Inferior parietal cortex (tissue), 1 donor: Measurements from ENCODE around the gene CAMK1G.

Experiments used
- DNase-seq: peaks from one replicate; pipeline ENCODE4 v3.0.0-alpha.2; 2016; ENCODE audit errors: extremely low spot score

The CAMK1G gene

DNA sequence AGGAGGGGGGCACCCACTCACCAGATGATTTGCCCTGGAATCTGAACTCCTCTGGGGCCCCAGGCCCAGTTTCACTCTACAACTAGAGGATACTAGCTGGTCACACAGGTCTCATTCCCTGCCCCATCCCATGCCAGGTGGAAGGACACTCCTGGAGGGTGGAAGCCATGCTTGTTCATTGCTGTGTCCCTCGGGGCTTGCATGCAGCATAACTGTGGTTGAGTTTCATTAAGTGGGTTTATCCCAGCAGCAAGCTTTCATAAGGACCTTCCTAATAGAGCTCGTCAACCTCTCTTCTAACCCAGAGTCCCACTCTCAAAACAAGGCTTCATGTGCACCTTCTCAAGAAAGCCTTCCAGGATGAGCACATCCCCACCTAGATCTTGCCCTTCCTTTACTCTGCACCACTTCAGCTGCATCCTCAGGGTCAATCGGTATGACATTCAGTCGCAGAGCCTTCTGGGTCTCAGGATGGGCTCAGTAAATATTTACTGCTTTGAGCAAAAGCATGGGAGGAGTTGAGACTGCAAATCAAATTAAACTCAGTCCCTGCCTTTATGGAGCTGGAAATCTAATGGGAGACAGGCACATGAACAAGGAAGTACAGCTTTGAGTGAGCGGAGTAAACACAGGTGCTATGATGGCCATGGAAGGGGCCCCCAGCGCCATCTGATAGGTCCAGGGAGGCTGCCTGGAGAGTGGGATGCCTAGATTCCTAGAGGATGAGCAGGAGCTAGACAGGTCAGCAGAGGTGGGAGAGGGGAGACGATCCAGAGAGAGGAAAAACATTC lies 36.4 kb downstream of the CAMK1G start:
- DNase-seq, result no peak

DNA sequence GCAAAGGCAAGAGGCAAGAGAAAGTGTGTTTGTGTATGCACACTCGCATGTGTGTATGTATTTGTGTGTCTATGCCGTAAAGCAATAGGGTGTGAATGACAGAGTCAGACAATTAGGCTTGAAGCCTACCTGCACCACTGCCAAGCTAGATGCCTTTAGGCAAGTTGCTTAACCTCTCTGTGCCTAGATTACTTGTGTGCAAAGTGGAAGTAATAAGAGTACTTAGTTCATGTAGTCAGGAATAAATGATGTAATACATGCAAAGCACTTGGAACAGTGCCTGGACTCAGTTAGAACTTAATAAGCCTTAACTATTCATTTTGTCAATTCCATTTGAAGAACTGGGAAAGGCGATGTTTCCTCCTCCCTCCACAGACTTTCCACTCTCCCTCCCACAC lies 37.0 kb downstream of the CAMK1G start:
- DNase-seq, result no peak

DNA sequence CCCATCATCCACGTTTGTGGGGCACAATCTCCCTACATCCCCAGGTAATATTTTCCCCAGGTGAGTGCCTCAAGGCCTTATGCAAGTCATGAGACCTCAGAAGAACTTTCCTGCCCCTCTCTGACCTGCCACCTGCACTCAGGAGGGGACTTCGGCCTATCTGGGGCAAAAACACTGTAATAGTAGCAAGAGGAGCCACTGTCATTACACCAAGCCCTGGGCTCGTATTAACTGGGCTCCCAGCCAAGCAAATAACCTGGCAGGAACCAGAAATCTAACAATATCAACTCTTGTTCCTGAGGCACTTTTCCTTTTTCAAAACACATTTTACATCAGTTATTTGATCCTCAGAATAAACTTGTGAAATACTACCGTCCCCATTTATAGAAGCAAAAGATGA lies 37.8 kb downstream of the CAMK1G start:
- DNase-seq, result no peak

DNA sequence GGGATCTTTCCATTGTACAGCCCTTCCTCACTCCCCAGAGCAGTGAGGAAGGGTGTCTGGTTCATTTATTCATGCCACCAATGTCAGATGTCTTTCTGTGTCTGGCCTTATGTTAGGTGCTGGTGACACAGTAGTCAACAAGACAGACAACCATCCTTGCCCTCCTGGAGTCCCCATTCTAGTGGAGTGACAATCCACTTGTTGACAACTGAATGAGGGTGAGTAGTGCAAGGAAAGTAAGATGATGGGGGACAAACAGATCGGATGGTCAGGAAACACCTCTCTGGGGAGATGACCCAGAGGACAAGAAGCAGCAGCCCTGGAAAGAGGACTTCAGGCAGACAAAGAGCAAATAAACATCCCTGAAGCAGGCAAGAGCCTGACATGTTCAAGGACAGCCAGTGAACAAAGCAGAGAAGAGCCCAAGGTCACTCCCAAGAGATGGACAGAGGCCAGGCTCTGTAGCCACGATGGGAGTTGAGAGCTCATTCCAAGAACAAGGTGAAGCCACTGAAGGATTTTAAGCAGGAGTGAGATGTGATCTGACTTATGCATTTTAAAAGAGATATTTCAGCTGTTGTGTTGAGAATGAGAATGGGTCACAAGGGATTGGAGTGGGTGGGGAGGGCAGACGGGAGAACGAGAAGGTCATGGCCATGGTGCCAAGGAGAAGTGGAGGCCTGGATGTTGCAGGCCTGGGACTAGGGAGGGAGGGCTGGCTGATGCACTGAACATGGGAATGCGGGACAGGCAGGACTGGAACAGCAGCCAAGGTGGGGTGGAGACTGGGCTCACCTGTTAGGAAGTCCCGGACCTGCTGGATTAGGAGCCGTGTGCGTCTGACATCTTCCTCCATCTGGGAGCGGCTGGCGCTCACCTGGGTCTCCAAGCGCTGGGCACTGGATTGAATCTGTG lies 38.5 kb downstream of the CAMK1G start:
- DNase-seq, result no peak

DNA sequence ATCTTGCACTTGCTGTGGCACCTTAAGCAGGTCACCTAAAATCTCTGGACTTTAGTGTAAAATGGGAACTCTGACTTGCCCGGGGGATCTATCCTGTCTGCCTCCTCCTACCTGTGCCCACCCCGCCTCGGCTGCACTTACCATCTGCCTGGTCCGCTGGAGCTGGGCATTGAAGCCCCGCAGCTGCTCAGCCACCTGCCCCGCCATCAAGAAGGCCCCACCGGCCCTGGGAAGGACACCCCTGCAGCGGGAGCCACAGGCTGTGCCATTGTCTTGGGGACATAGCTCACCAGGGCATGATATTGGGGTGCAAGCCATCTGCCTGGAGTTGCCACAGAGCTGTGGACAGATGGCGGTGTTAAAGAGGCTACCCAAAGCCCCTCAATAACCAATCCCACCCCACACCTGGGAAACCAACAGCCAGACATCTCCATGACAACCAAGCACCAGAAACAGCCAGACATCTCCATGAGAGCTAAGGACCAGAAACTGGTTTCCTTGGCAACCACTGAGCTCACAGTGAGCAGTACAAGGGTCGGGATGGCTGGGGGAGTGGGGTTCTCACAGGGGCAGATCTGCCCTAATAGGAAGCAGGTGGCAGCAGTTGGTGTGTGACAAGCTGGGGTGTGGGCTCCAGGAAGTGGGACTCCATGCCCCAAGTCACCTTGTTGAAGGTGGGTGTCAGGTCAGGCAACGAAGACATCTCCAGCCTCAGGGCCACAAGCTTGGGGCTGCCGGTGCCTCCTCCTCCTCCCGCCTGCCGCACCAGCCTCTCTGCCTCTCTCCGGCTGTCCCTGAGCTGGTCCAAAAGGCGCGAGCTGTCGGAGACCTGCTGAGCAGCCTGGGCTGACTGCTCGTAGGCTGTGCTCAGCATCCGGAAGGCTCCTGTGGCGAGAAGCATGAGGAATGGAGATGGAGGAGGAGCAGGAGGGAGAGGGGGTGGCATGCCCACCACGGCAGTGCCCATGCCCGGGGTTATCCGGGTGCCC lies 39.6 kb downstream of the CAMK1G start:
- DNase-seq, result no peak

DNA sequence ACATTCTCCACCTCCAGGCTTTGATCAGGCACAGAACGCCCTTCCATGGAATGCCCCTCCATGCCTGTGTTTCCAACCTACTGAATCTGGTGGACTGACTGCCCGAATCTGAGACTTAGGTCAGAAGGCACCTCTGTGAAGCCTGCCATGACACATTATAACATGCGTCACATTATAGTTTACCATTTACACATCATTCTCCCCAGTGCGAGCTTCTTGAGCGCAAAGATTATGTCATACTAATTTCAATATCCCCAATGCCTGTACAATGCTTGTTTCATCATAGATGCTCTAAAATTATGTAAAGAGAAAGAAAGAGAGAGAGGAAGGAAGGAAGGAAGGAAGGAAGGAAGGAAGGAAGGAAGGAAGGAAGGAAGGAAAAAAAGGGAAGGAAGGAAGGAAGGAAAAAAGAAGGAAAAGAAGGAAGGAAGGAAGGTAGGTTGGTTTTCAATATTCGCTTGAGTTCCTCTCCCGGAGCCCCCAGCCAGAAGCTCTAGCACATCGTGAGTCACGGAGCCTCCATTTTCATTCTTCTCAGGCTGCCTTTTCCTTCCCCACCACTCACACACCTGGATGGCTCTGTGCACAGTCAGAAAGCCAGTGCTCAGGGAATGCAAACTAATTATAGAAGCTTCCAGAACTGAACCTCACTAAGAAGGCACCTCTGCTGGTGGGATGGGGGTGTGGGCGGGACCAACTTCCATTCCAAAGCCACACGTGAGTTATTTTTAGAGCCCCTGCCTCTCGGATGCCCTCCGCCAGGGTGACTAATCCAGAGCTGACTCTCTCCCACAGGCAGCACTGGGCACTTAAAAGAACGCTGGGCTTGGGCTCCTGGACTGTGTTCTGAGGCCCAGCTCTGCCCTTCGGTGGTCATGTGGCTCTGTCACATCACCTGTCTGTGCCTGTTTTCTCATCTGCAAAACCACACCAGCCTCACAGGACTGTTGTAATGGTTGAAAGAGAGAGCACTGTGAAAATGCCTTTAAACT lies 41.3 kb downstream of the CAMK1G start:
- no peak for DNase-seq

DNA sequence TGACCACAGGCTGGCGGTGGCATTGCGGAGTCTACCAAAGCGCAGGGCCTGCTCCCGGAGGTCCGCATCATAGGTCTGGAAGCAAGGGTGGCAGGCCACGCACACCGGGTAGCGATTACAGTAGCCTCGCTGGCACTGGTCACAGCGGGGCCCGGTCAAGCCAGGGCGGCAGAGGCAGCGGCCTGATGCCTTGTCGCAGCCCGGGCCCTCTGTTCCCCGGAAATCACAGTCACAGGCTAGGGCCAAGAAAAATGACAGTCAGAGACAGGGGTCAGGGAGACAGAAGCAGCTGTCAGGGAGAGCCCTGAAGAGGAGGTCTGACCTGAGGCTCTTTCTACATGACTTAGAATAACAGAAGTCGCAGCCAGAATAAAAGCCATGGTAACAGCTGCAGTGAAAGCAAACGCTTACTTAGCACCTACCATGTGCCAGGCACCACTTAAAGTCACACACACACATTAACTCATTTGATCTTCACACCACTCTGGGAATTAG lies 42.3 kb downstream of the CAMK1G start:
- DNase-seq, result no peak

DNA sequence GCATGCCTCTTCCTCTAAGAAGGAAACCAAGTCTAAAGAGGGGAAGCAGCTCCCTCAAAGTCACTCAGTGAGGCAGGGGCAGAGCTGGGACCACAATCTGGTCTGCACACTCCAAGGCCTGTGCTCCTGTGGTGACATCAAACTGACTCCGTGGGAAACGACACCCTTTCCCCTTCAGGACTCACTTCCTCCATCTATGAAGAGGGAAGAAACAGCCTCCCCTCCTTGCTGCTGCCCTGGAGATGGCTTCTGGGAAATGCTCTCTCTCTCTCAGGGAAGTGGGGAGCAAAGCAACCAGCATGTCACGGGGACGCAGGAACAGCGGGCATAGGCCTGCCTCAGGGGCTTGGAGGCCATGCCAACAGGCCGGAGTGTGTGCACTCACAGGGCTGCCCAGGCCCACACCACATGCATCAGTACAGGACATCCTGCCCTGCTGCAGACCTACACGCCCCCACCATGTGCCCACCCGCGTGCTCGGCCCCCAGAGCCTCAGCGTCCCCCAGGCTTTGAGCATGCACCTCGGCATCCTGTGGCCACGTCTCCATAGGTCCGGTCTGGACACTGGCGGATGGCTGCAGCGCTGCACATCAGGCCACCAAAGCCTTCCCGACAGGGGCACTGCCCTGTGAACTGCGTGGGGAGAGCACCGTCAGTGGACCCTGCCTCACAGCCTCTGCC lies 43.0 kb downstream of the CAMK1G start:
- DNase-seq, result no peak

DNA sequence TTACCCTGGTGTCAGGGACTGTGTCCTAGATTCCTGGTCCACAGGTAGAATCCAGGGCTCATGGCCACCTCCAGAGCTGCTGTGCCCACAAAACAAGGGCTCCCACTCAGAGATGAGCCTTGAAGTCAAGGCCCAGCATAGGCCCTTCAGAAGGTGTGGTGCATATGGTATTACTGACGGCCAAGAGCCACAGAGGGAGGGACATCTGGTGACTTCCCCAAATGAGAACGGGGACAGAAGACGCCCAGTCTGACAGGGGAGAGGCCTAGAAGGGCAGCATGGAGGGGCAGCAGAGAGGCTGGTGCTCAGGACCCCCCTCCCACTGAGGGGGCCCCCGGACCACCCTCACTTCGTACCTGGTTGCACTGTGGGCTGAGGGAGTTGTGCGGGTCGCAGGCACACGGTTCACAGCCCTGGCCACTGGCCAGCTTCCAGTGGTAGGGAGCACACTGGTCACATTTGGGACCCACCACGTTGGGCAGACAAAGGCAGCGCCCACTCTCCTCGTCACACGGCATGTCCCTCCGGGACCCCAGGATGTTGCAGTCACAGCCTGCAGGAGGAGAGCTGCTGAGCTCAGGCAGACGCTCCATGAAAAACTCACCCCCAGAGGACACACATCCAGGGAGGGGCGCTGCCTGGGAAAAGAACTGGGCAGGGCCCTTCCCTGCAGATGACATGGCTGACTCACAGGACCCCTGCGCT lies 43.7 kb downstream of the CAMK1G start:
- DNase-seq, result no peak

DNA sequence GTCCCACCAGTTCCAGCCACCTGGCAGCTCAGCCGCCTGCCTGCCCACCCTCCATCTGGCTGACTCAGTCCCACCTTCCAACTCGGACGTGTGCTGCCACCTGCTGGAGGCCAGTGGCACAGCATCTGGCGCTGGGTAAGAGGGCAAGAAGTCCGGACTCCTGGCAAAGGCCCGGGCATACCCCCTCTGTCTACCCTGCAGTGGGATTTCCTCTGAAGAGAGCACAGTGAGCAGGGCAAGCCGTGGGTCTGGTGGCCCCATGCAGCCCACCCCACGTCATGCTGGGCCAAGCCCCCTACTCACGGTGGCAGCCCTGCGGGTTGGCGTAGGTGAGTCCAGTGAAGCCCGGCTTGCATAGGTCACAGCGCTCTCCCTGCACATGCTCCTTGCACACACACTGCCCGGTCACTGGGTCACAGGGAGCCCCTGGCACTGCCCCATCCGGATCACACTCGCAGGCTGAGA lies 44.2 kb downstream of the CAMK1G start:
- DNase-seq, result peak; percentile 93

DNA sequence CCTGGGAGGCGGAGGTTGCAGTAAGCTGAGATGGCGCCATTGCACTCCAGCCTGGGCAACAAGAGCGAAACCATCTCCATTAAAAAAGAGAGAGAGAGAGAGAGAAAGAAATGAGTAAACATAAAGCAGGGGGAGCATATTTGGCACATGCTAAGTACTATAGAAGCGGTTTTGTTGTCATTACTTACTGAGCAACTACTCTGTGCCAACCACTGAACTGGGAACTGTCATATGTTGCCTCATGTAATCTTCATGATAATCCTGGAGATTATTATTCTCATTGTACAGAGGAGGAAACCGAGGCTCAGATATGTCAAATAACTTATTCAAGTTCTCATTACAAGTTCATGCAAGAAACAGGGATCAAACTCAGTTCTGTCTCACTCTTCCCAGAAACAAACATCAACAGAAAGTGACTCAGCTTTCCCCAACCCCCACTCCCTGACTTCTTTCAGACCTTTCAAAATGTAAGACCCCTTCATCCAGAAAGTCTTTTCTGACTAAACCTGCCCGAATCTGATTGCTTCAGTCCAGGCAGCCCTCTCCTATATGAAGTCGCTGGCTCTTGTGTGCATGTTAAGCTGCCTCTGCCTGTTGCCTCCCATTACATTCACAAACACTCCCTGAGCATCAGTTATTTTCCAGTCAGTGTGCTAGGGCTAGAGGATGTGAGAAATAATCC lies 45.2 kb downstream of the CAMK1G start:
- no peak for DNase-seq

DNA sequence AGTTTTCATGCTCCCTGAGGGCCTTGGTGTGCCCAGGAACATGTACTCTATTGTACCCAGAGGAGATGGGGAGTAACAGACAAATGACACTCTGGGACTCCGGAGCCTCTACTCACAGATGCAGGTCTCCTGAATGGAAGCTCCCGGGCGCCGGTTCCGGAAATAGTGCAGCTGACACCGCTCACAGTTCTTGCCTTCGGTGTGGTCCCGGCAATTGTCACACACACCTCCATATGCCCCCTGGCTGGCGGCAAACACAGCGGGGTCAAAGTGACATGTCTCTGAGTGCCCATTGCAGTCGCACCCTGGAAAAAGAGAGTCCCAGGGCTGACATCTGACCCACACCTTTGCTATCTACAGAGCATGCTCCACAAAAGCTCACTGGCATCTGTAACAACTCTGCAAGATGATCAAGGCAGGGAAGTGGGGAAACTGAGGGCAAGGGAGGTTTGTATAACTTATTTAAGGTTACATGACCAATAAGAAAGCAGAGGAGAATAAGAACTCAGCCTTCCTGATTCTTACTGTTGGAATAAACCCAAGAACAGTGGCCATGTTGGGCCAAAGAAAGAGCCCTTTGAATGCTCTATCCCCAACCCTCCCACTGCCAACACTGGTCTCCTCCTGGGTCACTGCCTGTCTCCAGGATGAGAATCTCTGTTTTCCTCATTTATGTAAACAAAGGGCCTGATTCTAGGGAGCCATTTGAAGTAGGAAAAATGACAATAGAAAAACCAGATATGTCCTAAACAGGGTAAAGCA lies 46.3 kb downstream of the CAMK1G start:
- DNase-seq, result peak; percentile 52

DNA sequence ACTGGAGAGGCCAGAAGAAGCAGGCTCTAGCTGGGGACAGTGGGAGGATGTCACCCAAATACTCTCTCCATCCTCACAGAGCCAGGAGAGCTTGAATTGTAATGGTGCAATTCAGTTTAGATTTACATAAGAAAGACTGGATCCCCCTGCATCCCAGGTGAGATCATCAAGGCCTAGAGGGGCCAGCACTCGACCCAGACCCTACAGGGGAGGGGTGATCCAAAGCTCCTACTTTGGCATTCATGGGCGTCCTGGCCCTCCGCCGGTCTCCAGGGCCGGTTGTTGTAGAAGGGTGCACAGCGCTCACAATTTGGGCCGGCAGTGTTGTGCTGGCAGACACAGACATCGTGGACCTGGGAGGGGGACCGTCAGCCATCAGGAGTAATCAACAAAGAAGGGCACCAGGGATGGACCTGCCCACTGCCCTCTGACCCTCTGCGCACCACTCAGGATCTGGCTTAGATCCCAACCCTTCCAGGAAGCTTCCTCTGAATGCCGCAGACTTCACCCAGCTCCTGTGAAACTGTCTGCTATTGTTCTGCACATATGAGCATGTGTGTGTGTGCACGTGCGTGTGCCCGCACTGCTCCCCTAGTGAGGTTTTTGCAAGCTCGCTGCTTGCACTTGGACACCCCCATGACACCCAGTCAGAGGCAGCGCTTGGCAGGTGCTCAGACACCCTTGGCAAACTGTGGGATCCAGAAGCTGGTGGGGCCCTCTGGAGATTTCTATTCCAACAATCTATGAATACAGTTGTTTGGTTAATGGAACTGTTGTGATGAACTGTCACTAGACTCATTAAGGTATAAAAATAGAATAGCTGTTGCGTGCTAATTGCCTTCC lies 47.1 kb downstream of the CAMK1G start:
- no peak for DNase-seq

DNA sequence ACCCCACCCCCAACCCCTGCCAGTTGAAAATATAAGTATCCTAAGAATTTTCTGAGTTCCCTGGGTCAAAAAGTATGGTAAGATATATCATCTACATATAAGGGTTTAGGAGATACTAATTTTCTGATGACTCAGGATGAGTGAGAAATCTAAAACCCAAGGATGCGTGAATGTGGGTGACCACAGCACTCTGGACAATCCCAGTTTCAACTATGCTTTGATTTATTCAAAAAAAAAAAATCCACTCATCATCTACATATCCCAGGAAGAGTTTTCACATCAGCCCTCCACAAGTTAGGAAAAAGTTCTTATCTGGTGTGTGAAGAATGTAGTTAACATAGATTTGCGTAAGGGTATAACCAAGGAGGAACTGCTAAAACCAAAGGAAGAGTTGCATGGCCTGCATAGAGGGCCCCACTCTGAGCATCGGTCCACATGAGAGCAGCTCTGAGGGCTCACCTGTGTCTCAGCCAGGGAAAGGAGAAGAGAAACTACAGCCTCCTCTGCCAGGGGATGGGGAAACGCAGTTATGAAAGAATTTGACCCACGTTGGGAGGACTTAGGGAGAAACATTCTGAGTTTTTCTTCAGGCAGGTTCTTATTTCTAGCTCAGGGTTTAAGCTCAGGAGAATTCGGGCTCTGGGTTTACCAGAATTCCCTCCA lies 50.0 kb downstream of the CAMK1G start:
- DNase-seq, result no peak

DNA sequence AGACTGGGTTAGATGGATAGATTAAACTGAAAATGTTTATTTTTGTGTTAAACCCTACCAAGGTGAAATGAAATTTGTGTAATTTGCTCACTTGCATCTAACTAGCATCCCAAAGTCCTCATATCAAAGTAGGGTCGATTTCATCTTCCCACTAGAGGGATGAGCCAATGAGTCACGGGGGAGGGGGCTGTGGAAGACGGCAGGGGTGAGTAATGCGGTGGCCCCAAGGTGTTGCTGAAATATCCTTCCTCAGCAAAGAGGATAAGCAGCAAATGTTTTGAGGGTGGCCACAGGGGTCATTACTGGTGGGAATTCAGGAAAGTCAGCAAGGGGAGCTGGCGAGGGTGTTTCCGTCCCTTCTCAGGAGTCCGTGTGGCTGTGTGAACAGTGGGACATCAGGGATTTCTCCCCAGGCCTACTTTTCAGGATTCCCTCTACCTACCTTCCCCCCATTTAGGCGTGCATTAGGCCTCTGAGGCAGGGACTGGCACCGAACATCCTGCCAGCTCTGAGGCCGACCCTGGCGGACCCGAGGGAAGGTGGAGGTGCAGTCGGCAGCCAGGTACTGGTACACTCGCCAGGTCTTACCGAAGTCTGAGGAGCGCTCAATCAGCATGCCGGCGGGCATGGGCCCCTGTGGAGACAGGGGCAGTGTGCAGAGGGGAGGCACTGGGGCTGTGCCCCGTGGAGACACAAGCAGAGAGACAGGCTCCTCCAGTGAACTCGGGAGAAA lies 50.7 kb downstream of the CAMK1G start:
- no peak for DNase-seq
